Heart left ventricle (tissue), 13 donors: ENCODE data around the gene TMEM163.

Experiments used
- POLR2A ChIP-seq, 2 donors: fragments of 450-650 bp; IDR thresholded peaks; one replicate each; pipeline ENCODE4 v1.6.1; 2017; ENCODE audit warnings: antibody characterized with exemption in 2 of 2, mild to moderate bottlenecking in 2 of 2, moderate library complexity in 2 of 2
- TF ChIP-seq, protein P1 (sequence below), 12 donors: fragments of 200-600 bp; sonication (generic) in 4 of 12; IDR thresholded peaks; one replicate each; pipeline versions ENCODE4 v1.5.0 to v1.8.0; 2018 to 2022; ENCODE audit warnings: antibody characterized with exemption in 12 of 12, mild to moderate bottlenecking in 5 of 12
- donor health status: ischemic (EF 13 %, LVEDD 7.1; RV severe dilation, severe dysfunction).
- donor health status: DM: no; HTN: yes; CAD: no.
- donor health status: DM: no; HTN: no; CAD: no.
- donor health status: ischemic (EF 25% LVEDD 6.9; RV normal size, moderate dysfunction).
- donor health status: ischemic (EF 25% LVEDD 5.7; RV mildly dilated, moderate dysfunction).
- donor health status: ischemic (EF 35%, LVEDD 5.7; RV mildly dilated, moderate dysfunction).
- donor health status: nonischemic (EF 11% LVEDD 7.7; RV severe dilation, severe dysfunction).
- donor health status: DM: yes; HTN: yes; CAD: no.
- donor health status: PGD.
- donor health status: ischemic (EF 29% LVEDD 5.4; RV normal size, mild dysfunction).
- donor health status: nonischemic (EF 23%, LVEDD 6.1; RV moderate dilation, normal function).

DNA sequence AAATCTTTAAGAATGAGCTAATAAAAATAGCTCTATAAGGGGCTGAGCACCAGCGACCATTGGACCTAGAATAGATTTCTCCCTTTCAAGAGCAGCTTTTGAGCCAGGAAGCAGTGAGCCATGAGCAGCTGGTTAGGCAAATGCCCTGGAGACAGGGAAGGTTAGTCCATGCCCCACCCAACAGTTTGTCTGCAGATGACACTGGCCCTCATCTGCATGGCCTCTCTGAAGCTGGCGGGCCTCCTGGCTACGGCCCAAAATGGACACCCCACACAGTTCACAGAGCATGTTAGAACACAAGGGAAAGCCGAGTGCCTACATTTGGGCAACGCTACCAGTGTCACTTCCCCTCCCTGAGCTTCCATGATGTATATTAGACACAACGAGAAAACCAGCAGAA is 263.9 kb downstream of the TMEM163 start:
- TF ChIP-seq POLR2A (IDR thresholded peaks at IDR 0.05), result no peak
- TF ChIP-seq, protein P1, sequence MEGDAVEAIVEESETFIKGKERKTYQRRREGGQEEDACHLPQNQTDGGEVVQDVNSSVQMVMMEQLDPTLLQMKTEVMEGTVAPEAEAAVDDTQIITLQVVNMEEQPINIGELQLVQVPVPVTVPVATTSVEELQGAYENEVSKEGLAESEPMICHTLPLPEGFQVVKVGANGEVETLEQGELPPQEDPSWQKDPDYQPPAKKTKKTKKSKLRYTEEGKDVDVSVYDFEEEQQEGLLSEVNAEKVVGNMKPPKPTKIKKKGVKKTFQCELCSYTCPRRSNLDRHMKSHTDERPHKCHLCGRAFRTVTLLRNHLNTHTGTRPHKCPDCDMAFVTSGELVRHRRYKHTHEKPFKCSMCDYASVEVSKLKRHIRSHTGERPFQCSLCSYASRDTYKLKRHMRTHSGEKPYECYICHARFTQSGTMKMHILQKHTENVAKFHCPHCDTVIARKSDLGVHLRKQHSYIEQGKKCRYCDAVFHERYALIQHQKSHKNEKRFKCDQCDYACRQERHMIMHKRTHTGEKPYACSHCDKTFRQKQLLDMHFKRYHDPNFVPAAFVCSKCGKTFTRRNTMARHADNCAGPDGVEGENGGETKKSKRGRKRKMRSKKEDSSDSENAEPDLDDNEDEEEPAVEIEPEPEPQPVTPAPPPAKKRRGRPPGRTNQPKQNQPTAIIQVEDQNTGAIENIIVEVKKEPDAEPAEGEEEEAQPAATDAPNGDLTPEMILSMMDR (IDR thresholded peaks at IDR 0.05), result no peak
